K562 (cell line): Measurements from ENCODE around the gene DEPP1. TPM values are rescaled to one million over a fixed set of nuclear protein-coding genes. Genes with fewer than 3 reads are reported as not detected.

Source experiments
- CREBBP ChIP-seq: IDR thresholded peaks from one replicate; pipeline ENCODE4 v1.6.1; 2012; ENCODE audit warnings: low read depth, mild to moderate bottlenecking, control low read depth, inconsistent platforms, low read length
- CTBP1 ChIP-seq: fragments of 450-650 bp; IDR thresholded peaks from 2 replicates; pipeline ENCODE4 v1.6.1; 2016; ENCODE audit warnings: borderline replicate concordance
- FOXM1 ChIP-seq, 2 experiments: fragments of 450-650 bp in 1 of 2; sonication (generic) in 1 of 2; formaldehyde crosslinking in 1 of 2; IDR thresholded peaks; 2 replicates each; pipeline versions ENCODE4 v1.6.1 to v1.9.0; 2017 to 2022; ENCODE audit warnings: low read depth in 2 of 2, mild to moderate bottlenecking in 2 of 2, missing genetic modification reagents in 1 of 2, moderate library complexity in 1 of 2
- GATAD2B ChIP-seq: fragments of 450-650 bp; IDR thresholded peaks from 2 replicates; pipeline ENCODE4 v1.6.1; 2017; ENCODE audit warnings: mild to moderate bottlenecking, borderline replicate concordance
- HIVEP1 ChIP-seq: fragments of 250-450 bp; sonication (Bioruptor Pico); IDR thresholded peaks from 2 replicates; pipeline ENCODE4 v1.4.0; 2020; ENCODE audit warnings: mild to moderate bottlenecking
- HLTF ChIP-seq: fragments of 450-650 bp; IDR thresholded peaks from 2 replicates; pipeline ENCODE4 v1.6.1; 2016
- KLF16 ChIP-seq: IDR thresholded peaks from 2 replicates; pipeline ENCODE4 v1.6.1; 2016; ENCODE audit warnings: antibody characterized with exemption
- MYNN ChIP-seq, 2 experiments: sonication (generic); formaldehyde crosslinking in 1 of 2; IDR thresholded peaks; 2 replicates each; pipeline versions ENCODE4 v1.5.0 to v1.6.1; 2016 to 2020; ENCODE audit warnings: antibody characterized with exemption in 1 of 2, missing genetic modification reagents in 1 of 2
- NR4A1 ChIP-seq, 2 experiments: fragments of 250-450 bp in 1 of 2; fragments of 450-650 bp in 1 of 2; sonication (Bioruptor Pico) in 1 of 2; IDR thresholded peaks; 2 replicates each; pipeline versions ENCODE4 v1.4.0 to v1.6.1; 2016 to 2020; ENCODE audit warnings: mild to moderate bottlenecking in 2 of 2, missing compliant biosample characterization in 1 of 2, missing genetic modification characterization in 1 of 2, moderate library complexity in 1 of 2
- PHF20 ChIP-seq: fragments of 450-650 bp; IDR thresholded peaks from 2 replicates; pipeline ENCODE4 v1.6.1; 2018; ENCODE audit not compliant: partially characterized antibody
- PHTF2 ChIP-seq: fragments of 250-450 bp; sonication (Bioruptor Pico); IDR thresholded peaks from 2 replicates; pipeline ENCODE4 v1.5.0; 2021; ENCODE audit warnings: mild to moderate bottlenecking
- POLR2A ChIP-seq: fragments of 450-650 bp; conservative IDR thresholded peaks from 2 replicates; pipeline ENCODE4 v1.6.1; 2016
- POLR2AphosphoS2 ChIP-seq: IDR thresholded peaks from 2 replicates; pipeline ENCODE4 v1.6.1; 2012; ENCODE audit warnings: low read length, improper control_type of control experiment
- POLR2G ChIP-seq: fragments of 200-400 bp; formaldehyde crosslinking; IDR thresholded peaks from 2 replicates; pipeline ENCODE4 v1.6.1; 2017; ENCODE audit warnings: low read depth, mild to moderate bottlenecking, antibody characterized with exemption, low read length, moderate library complexity
- POLR3G ChIP-seq: IDR thresholded peaks from 2 replicates; pipeline ENCODE4 v1.6.1; 2011; ENCODE audit not compliant: insufficient read length, insufficient replicate concordance; ENCODE audit errors: extremely low read depth
- RB1 ChIP-seq: fragments of 450-650 bp; IDR thresholded peaks from 2 replicates; pipeline ENCODE4 v1.6.1; 2017; ENCODE audit warnings: low read depth, mild to moderate bottlenecking
- RBM15 ChIP-seq: fragments of 200-400 bp; formaldehyde crosslinking; IDR thresholded peaks from 2 replicates; pipeline ENCODE4 v1.6.1; 2018; ENCODE audit warnings: mild to moderate bottlenecking, low read length, moderate library complexity; ENCODE audit not compliant: insufficient read depth
- RBM17 ChIP-seq: fragments of 200-400 bp; formaldehyde crosslinking; IDR thresholded peaks from 2 replicates; pipeline ENCODE4 v1.6.1; 2017; ENCODE audit warnings: low read depth, mild to moderate bottlenecking, low read length, borderline replicate concordance
- SRSF7 ChIP-seq: fragments of 200-400 bp; formaldehyde crosslinking; optimal IDR thresholded peaks from 2 replicates; pipeline ENCODE3; 2017; ENCODE audit warnings: mild to moderate bottlenecking, low read depth, low read length
- STAG1 ChIP-seq: sonication (generic); formaldehyde crosslinking; IDR thresholded peaks from 2 replicates; pipeline ENCODE4 v1.5.0; 2020; ENCODE audit warnings: missing genetic modification reagents, borderline replicate concordance
- ZC3H8 ChIP-seq: fragments of 450-650 bp; IDR thresholded peaks from 2 replicates; pipeline ENCODE4 v1.6.1; 2017
- ZNF146 ChIP-seq: IDR thresholded peaks from one replicate; pipeline ENCODE4 v1.6.1; 2018; ENCODE audit warnings: missing compliant biosample characterization; ENCODE audit not compliant: unreplicated experiment
- ZNF232 ChIP-seq: sonication (generic); formaldehyde crosslinking; IDR thresholded peaks from 2 replicates; pipeline ENCODE4 v1.8.0; 2022; ENCODE audit warnings: mild to moderate bottlenecking, missing genetic modification reagents
- ZNF408 ChIP-seq: fragments of 250-450 bp; sonication (Bioruptor Pico); IDR thresholded peaks from 2 replicates; pipeline ENCODE4 v1.4.0; 2020; ENCODE audit warnings: low read depth, mild to moderate bottlenecking, moderate library complexity
- ZNF561 ChIP-seq: fragments of 450-650 bp; formaldehyde crosslinking; conservative IDR thresholded peaks from 2 replicates; pipeline ENCODE4 v1.4.0; 2020; ENCODE audit warnings: mild to moderate bottlenecking, moderate library complexity
- ZNF57 ChIP-seq: fragments of 450-650 bp; formaldehyde crosslinking; IDR thresholded peaks from 2 replicates; pipeline ENCODE4 v1.4.0; 2020; ENCODE audit warnings: mild to moderate bottlenecking, moderate library complexity
- ZNF707 ChIP-seq: fragments of 250-450 bp; sonication (Bioruptor Pico); conservative IDR thresholded peaks from 2 replicates; pipeline ENCODE4 v1.8.0; 2022; ENCODE audit warnings: inconsistent platforms, mild to moderate bottlenecking, moderate library complexity
- ZNF79 ChIP-seq: fragments of 250-450 bp; sonication (Bioruptor Pico); IDR thresholded peaks from 2 replicates; pipeline ENCODE4 v1.4.0; 2020; ENCODE audit warnings: low read depth, mild to moderate bottlenecking, moderate library complexity
- ZZZ3 ChIP-seq: fragments of 450-650 bp; IDR thresholded peaks from 2 replicates; pipeline ENCODE4 v1.6.1; 2016; ENCODE audit warnings: antibody characterized with exemption, mild to moderate bottlenecking, moderate library complexity
- polyA plus RNA-seq, 8 experiments: library from polyadenylated mRNA; depleted of rRNA in 4 of 8; stranded (reverse) in 5 of 8; unstranded in 3 of 8; fragments of >200 nt; fragmentation: Nextera tagmentation in 2 of 8; fragmentation: Illumina TruSeq in 1 of 8; extraction: Ambion mirVana in 2 of 8; extraction: Trizol in 1 of 8; gene quantifications; 2 replicates each; pipeline versions ENCODE4 v1.2.1 to v1.2.3, GENCODE V29; 2011 to 2014; ENCODE audit warnings: inconsistent platforms in 1 of 8, missing spikeins in 1 of 8
- total RNA-seq, 7 experiments: library from RNA; depleted of rRNA in 6 of 7; stranded (reverse); fragments of >200 nt in 6 of 7; fragmentation: Illumina TruSeq in 2 of 7; extraction: Trizol in 2 of 7; gene quantifications; 2 replicates each; pipeline versions ENCODE4 v1.2.1 to v1.2.3, GENCODE V29; 2011 to 2021; ENCODE audit warnings: low replicate concordance in 1 of 7
- TF ChIP-seq, protein P1 (sequence below): fragments of 250-450 bp; sonication (Bioruptor Pico); IDR thresholded peaks from 2 replicates; pipeline ENCODE4 v1.8.0; 2021; ENCODE audit warnings: borderline replicate concordance, mild to moderate bottlenecking, moderate library complexity; ENCODE audit not compliant: poor library complexity, severe bottlenecking
- TF ChIP-seq, protein P2 (sequence below), 2 experiments: IDR thresholded peaks; 2 replicates each; pipeline ENCODE4 v1.6.1; 2012; ENCODE audit warnings: improper control_type of control experiment in 2 of 2, low read depth in 2 of 2, low read length in 2 of 2, borderline replicate concordance in 1 of 2

The DEPP1 gene
- total and polyA plus RNA-seq, 9 of the 15 experiments (the other 6 are each of a cell fraction or from before 2014, with no cell fraction given), result 0.04 to 0.54 (median 0.20) TPM; not detected in 1

DNA sequence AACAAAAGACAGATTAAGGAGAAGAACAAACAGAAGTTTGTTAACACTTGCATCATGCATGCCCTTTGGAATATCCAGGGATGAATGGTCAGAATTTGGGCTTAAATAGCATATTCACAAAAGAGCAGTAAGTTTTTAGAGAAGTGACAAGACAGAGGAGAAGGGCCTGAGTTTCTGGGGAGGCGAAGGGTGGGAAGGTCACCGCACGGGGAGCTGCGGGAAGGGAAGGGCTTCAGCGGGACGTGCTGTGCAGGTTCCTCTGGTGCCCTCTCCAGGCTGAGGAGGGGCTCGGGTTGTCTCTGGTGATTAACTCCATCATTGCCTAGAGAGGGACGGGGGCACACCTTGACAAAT lies 11.7 kb upstream of the DEPP1 start (continued):
- TF ChIP-seq RB1 (0 out of 2 replicates have a peak, but pooled peaks have one; percentile 29), ZZZ3 (no peak), ZNF57 (CRISPR knock-in tag) (no peak), PHF20 (no peak), STAG1 (peak; percentile 60; the same call in 1 of the 2 replicates), KLF16 (no peak), ZNF146 (CRISPR knock-in tag) (no peak), CTBP1 (peak; percentile 50; the same call in 1 of the 2 replicates), PHTF2 (CRISPR knock-in tag) (no peak), CREBBP (no peak), ZNF232 (no peak), RBM17 (no peak), ZNF79 (no peak), MYNN (IDR thresholded peaks at IDR 0.05) (no peak), MYNN (CRISPR knock-in tag; IDR thresholded peaks at IDR 0.05) (no peak), ZNF408 (no peak), SRSF7 (no peak), FOXM1 (IDR thresholded peaks at IDR 0.05; ENCODE audit: low read depth) (no peak), FOXM1 (CRISPR knock-in tag; IDR thresholded peaks at IDR 0.05; ENCODE audit: low read depth) (no peak), ZNF561 (CRISPR knock-in tag) (no peak), POLR2AphosphoS2 (no peak), ZNF707 (CRISPR knock-in tag) (no peak), HIVEP1 (CRISPR knock-in tag) (no peak), POLR2G (no peak), RBM15 (no peak), GATAD2B (no peak), HLTF (no peak), POLR2A (no peak), POLR3G (no peak), ZC3H8 (no peak), NR4A1 (CRISPR knock-in tag; IDR thresholded peaks at IDR 0.05) (no peak), NR4A1 (tag; IDR thresholded peaks at IDR 0.05) (no peak)
- TF ChIP-seq, protein P1, sequence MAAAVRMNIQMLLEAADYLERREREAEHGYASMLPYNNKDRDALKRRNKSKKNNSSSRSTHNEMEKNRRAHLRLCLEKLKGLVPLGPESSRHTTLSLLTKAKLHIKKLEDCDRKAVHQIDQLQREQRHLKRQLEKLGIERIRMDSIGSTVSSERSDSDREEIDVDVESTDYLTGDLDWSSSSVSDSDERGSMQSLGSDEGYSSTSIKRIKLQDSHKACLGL, result no peak
- TF ChIP-seq, protein P2, sequence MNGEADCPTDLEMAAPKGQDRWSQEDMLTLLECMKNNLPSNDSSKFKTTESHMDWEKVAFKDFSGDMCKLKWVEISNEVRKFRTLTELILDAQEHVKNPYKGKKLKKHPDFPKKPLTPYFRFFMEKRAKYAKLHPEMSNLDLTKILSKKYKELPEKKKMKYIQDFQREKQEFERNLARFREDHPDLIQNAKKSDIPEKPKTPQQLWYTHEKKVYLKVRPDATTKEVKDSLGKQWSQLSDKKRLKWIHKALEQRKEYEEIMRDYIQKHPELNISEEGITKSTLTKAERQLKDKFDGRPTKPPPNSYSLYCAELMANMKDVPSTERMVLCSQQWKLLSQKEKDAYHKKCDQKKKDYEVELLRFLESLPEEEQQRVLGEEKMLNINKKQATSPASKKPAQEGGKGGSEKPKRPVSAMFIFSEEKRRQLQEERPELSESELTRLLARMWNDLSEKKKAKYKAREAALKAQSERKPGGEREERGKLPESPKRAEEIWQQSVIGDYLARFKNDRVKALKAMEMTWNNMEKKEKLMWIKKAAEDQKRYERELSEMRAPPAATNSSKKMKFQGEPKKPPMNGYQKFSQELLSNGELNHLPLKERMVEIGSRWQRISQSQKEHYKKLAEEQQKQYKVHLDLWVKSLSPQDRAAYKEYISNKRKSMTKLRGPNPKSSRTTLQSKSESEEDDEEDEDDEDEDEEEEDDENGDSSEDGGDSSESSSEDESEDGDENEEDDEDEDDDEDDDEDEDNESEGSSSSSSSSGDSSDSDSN (IDR thresholded peaks at IDR 0.05; ENCODE audit: borderline replicate concordance in 1 of 2, low read depth in 2 of 2, low read length in 2 of 2), result 0 out of 4 replicates have a peak, but pooled peaks of 1 of the 2 experiments have one; percentile 31
